IMR-90 (cell line): Measurements from ENCODE around the gene FOXN4. TPM values are rescaled to one million over a fixed set of nuclear protein-coding genes. Genes with fewer than 3 reads are reported as not detected.

Experiments
- ATAC-seq: fragments of 200-7000 bp; cut with Tn5 transposase; 2 replicates; pipeline ENCODE4 v1.9.1; 2020; ENCODE audit warnings: low read depth, mild to moderate bottlenecking, moderate library complexity
- BruUV-seq: library from RNA; stranded (reverse); fragments of 400-500 nt; replicated peaks from 2 replicates; lab custom pipeline; 2021; lab: Mats Ljungman, UMichigan
- CTCF ChIA-PET: fragments of 300-600 bp; formaldehyde crosslinking; extraction: SDS; loops from one replicate; lab custom pipeline; 2021; ENCODE audit warnings: antibody characterized with exemption; lab: Yijun Ruan, JAX
- POLR2A ChIA-PET: fragments of 300-600 bp; sonication (Branson Sonifier 250); formaldehyde crosslinking; loops from one replicate; lab custom pipeline; 2022; ENCODE audit warnings: antibody characterized with exemption; ENCODE audit not compliant: unreplicated experiment; lab: Charles Lee
- DNase-seq: peaks from one replicate; pipeline ENCODE4 v3.0.0; 2013
- H2AFZ ChIP-seq: replicated peaks from 2 replicates; pipeline ENCODE3; 2013; ENCODE audit warnings: low read length, mild to moderate bottlenecking; ENCODE audit not compliant: poor library complexity
- H2AK5ac ChIP-seq: 2 replicates; pipeline ENCODE4 v1.6.1; 2013; ENCODE audit warnings: low read depth, low read length, inconsistent platforms
- H2AK9ac ChIP-seq: replicated peaks from 2 replicates; pipeline ENCODE3; 2013; ENCODE audit warnings: mild to moderate bottlenecking, low read depth, low read length, moderate library complexity; ENCODE audit not compliant: poor library complexity
- H2BK120ac ChIP-seq: 2 replicates; pipeline ENCODE4 v1.6.1; 2013; ENCODE audit warnings: low read depth, low read length, inconsistent platforms
- H2BK15ac ChIP-seq: 3 replicates; pipeline ENCODE4 v1.6.1; 2013; ENCODE audit warnings: low read depth, low read length, inconsistent platforms
- H2BK20ac ChIP-seq: 2 replicates; pipeline ENCODE4 v1.6.1; 2013; ENCODE audit warnings: low read depth, mild to moderate bottlenecking, inconsistent platforms, low read length, moderate library complexity
- H2BK5ac ChIP-seq: 2 replicates; pipeline ENCODE4 v1.6.1; 2013; ENCODE audit warnings: mild to moderate bottlenecking, low read depth, low read length, inconsistent platforms; ENCODE audit not compliant: poor library complexity, severe bottlenecking
- H3K14ac ChIP-seq: replicated peaks from 2 replicates; pipeline ENCODE4 v1.6.1; 2013; ENCODE audit warnings: low read depth, low read length, inconsistent platforms
- H3K18ac ChIP-seq: 2 replicates; pipeline ENCODE4 v1.6.1; 2013; ENCODE audit warnings: low read depth, low read length, control low read depth
- H3K23ac ChIP-seq: 2 replicates; pipeline ENCODE4 v1.6.1; 2013; ENCODE audit warnings: low read depth, low read length, inconsistent platforms
- H3K27ac ChIP-seq: 2 replicates; pipeline ENCODE4 v1.5.1; 2013; ENCODE audit warnings: mild to moderate bottlenecking, control low read depth, low read length; ENCODE audit not compliant: insufficient read depth
- H3K27me3 ChIP-seq: 2 replicates; pipeline ENCODE4 v1.6.1; 2013; ENCODE audit warnings: low read length; ENCODE audit not compliant: control insufficient read depth, insufficient read depth
- H3K36me3 ChIP-seq: 2 replicates; pipeline ENCODE4 v1.6.1; 2013; ENCODE audit warnings: low read length, mixed read lengths; ENCODE audit not compliant: control insufficient read depth, insufficient read depth
- H3K4ac ChIP-seq: 2 replicates; pipeline ENCODE4 v1.6.1; 2013; ENCODE audit warnings: low read depth, low read length, inconsistent platforms
- H3K4me1 ChIP-seq: 2 replicates; pipeline ENCODE4 v1.6.1; 2013; ENCODE audit warnings: low read length, mixed read lengths; ENCODE audit not compliant: control insufficient read depth, insufficient read depth
- H3K4me2 ChIP-seq: 2 replicates; pipeline ENCODE4 v1.6.1; 2013; ENCODE audit warnings: low read depth, mild to moderate bottlenecking, control low read depth, low read length, moderate library complexity
- H3K4me3 ChIP-seq: 2 replicates; pipeline ENCODE4 v1.5.1; 2013; ENCODE audit warnings: low read depth, mild to moderate bottlenecking, control low read depth, low read length, moderate library complexity; ENCODE audit not compliant: insufficient read depth
- H3K56ac ChIP-seq: 2 replicates; pipeline ENCODE4 v1.6.1; 2013; ENCODE audit warnings: low read length, inconsistent platforms; ENCODE audit not compliant: insufficient read depth; ENCODE audit errors: extremely low read depth
- H3K79me1 ChIP-seq, 2 experiments: 2 replicates each; pipeline ENCODE4 v1.6.1; 2013; ENCODE audit warnings: low read length in 2 of 2, inconsistent platforms in 1 of 2, low read depth in 1 of 2
- H3K9ac ChIP-seq: 2 replicates; pipeline ENCODE4 v1.6.1; 2013; ENCODE audit warnings: low read depth, low read length, control low read depth
- H3K9me1 ChIP-seq: 2 replicates; pipeline ENCODE4 v1.6.1; 2013; ENCODE audit warnings: low read length, inconsistent platforms; ENCODE audit not compliant: insufficient read depth
- H3K9me3 ChIP-seq: 2 replicates; pipeline ENCODE4 v1.6.1; 2013; ENCODE audit warnings: low read length; ENCODE audit not compliant: control insufficient read depth, insufficient read depth
- H4K20me1 ChIP-seq: 2 replicates; pipeline ENCODE4 v1.6.1; 2013; ENCODE audit warnings: low read length, inconsistent platforms; ENCODE audit not compliant: insufficient read depth
- H4K5ac ChIP-seq: 2 replicates; pipeline ENCODE4 v1.6.1; 2013; ENCODE audit warnings: mild to moderate bottlenecking, low read depth, low read length, control low read depth
- H4K8ac ChIP-seq, 2 experiments: 2 replicates each; pipeline ENCODE4 v1.6.1; 2013; ENCODE audit warnings: low read depth in 2 of 2, low read length in 2 of 2, control low read depth in 1 of 2, inconsistent platforms in 1 of 2
- H4K91ac ChIP-seq: 2 replicates; pipeline ENCODE4 v1.6.1; 2013; ENCODE audit warnings: low read depth, low read length, inconsistent platforms; ENCODE audit not compliant: insufficient read depth
- CEBPB ChIP-seq: IDR thresholded peaks from 2 replicates; pipeline ENCODE4 v1.6.1; 2012; ENCODE audit warnings: low read depth, low read length, improper control_type of control experiment
- CHD1 ChIP-seq: IDR thresholded peaks from 2 replicates; pipeline ENCODE4 v1.6.1; 2012; ENCODE audit warnings: low read depth, low read length, improper control_type of control experiment
- FOS ChIP-seq: fragments of 150-350 bp; IDR thresholded peaks from 2 replicates; pipeline ENCODE4 v1.6.1; 2016; ENCODE audit warnings: low read depth, low read length
- MAFK ChIP-seq: IDR thresholded peaks from 2 replicates; pipeline ENCODE4 v1.6.1; 2012; ENCODE audit warnings: low read depth, low read length, improper control_type of control experiment
- MAZ ChIP-seq: IDR thresholded peaks from 2 replicates; pipeline ENCODE4 v1.6.1; 2012; ENCODE audit warnings: low read depth, mild to moderate bottlenecking, low read length, improper control_type of control experiment, moderate library complexity, borderline replicate concordance
- MXI1 ChIP-seq: IDR thresholded peaks from 2 replicates; pipeline ENCODE4 v1.6.1; 2012; ENCODE audit warnings: low read depth, mild to moderate bottlenecking, low read length, moderate library complexity, borderline replicate concordance
- NFE2L2 ChIP-seq: fragments of 150-350 bp; IDR thresholded peaks from 2 replicates; pipeline ENCODE4 v1.6.1; 2016; ENCODE audit warnings: low read depth, mild to moderate bottlenecking, low read length
- POLR2A ChIP-seq: IDR thresholded peaks from 2 replicates; pipeline ENCODE4 v1.6.1; 2012; ENCODE audit warnings: mild to moderate bottlenecking, low read depth, low read length
- RCOR1 ChIP-seq: IDR thresholded peaks from 2 replicates; pipeline ENCODE4 v1.6.1; 2012; ENCODE audit warnings: mild to moderate bottlenecking, low read length, improper control_type of control experiment; ENCODE audit not compliant: insufficient replicate concordance
- RFX5 ChIP-seq: IDR thresholded peaks from 2 replicates; pipeline ENCODE4 v1.8.0; 2012; ENCODE audit warnings: low read depth, mild to moderate bottlenecking, low read length, moderate library complexity
- WGBS, 2 experiments: methylation state at CpG; one replicate each; pipeline versions ENCODE4 v1.1.5 to v1.1.7; 2013; ENCODE audit warnings: missing lambda C conversion rate in 2 of 2; ENCODE audit not compliant: insufficient read length in 1 of 2; ENCODE audit errors: extremely low coverage in 2 of 2; 5-methylcytosine and 5-hydroxymethylcytosine counted together
- dilution Hi-C: fragments of 300-500 bp; cut with HindIII; formaldehyde crosslinking; loops from one replicate; pipeline ENCODE4 v1.14.3; 2018; ENCODE audit warnings: low sequenced_read_pairs; ENCODE audit not compliant: unreplicated experiment
- in situ Hi-C: fragments of 300-500 bp; cut with MboI; formaldehyde crosslinking; loops from 3 replicates; pipeline ENCODE4 v1.14.3; 2019; ENCODE audit warnings: low sequenced_read_pairs, inconsistent platforms, mixed read lengths
- intact Hi-C: fragments of 100-400 bp; cut with micrococcal nuclease; formaldehyde crosslinking; loops from 2 replicates; pipeline ENCODE4 v1.10.0; 2022
- polyA plus RNA-seq, 3 experiments: library from polyadenylated mRNA; depleted of rRNA; stranded (reverse); fragments of >200 nt; gene quantifications; 2 replicates each; pipeline ENCODE4 v1.2.3, GENCODE V29; 2012; ENCODE audit warnings: low replicate concordance in 1 of 3
- total RNA-seq: library from RNA; depleted of rRNA; stranded (reverse); fragments of >200 nt; gene quantifications from 2 replicates; pipeline ENCODE4 v1.2.3, GENCODE V29; 2012
- TF ChIP-seq, protein P1 (sequence below): conservative IDR thresholded peaks from 2 replicates; pipeline ENCODE4 v1.5.1; 2012; ENCODE audit warnings: mild to moderate bottlenecking, low read depth, low read length, improper control_type of control experiment
- TF ChIP-seq, protein P2 (sequence below): fragments of 150-350 bp; IDR thresholded peaks from 2 replicates; pipeline ENCODE4 v1.6.1; 2016; ENCODE audit warnings: low read depth, mild to moderate bottlenecking, low read length, moderate library complexity, borderline replicate concordance
- TF ChIP-seq, protein P3 (sequence below): fragments of 150-350 bp; IDR thresholded peaks from 2 replicates; pipeline ENCODE4 v1.6.1; 2017; ENCODE audit warnings: mild to moderate bottlenecking, antibody characterized with exemption, low read length, low read depth

Gene FOXN4
- total and polyA plus RNA-seq, 2 of the 4 experiments (the other 2 are of a cell fraction), result not detected

DNA sequence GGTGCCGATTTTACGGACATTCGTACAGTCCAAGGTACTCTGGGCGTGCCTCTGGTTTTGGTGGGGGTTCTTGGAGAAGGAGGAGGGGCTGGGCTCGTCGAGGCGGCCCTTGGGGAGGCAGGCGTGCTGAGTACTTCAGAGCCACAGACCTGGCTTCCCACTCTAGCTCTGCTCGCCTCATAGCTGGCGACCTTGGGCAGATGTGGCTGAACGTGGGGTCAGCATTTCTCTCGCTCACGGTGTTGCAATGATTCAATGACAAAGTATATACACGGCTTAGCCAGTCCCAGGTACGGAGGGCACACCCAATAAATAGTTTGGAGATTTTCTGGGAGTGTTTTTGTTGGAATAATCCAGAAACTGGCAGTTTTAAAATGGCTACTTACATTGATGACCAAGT lies 75.1 kb downstream of the FOXN4 start:
- BruUV-seq, result no TSS peak
- in situ Hi-C loops, result no loop called here
- intact Hi-C loops, result no loop called here

More for the DNA sequence above, 75.1 kb downstream of the FOXN4 start:
- no peaks in the 10 kb centered on the region for H3K4me1 ChIP-seq
- H3K79me1 ChIP-seq, result no peaks in the 10 kb centered on the region
- no peak overlapping the region for H4K91ac ChIP-seq
- H2BK5ac ChIP-seq, result no peak overlapping the region
- no peak overlapping the region for H2AK5ac ChIP-seq
- CTCF ChIA-PET, result no interaction called here
- no peak overlapping the region for H2BK20ac ChIP-seq
- H3K14ac ChIP-seq, result no peak overlapping the region
- no peak overlapping the region for H3K4me3 ChIP-seq
- POLR2A ChIA-PET, result no interaction called here
- H4K20me1 ChIP-seq, result no peaks in the 10 kb centered on the region
- no peak overlapping the region for H3K18ac ChIP-seq
- no peaks in the 10 kb centered on the region for H3K9me3 ChIP-seq
- dilution Hi-C loops, result no loop called here
- no peak overlapping the region for H3K4ac ChIP-seq
- no peaks in the 10 kb centered on the region for H3K27me3 ChIP-seq
- no peak overlapping the region for H3K9ac ChIP-seq
- no peak overlapping the region for H2BK120ac ChIP-seq
- H2AFZ ChIP-seq, result no peak overlapping the region
- H3K56ac ChIP-seq, result no peak overlapping the region
- TF ChIP-seq CEBPB (no peak), CHD1 (no peak), NFE2L2 (no peak), RFX5 (no peak), RCOR1 (no peak), MXI1 (no peak), MAFK (no peak), FOS (no peak), POLR2A (no peak), MAZ (no peak)
- TF ChIP-seq, protein P1, sequence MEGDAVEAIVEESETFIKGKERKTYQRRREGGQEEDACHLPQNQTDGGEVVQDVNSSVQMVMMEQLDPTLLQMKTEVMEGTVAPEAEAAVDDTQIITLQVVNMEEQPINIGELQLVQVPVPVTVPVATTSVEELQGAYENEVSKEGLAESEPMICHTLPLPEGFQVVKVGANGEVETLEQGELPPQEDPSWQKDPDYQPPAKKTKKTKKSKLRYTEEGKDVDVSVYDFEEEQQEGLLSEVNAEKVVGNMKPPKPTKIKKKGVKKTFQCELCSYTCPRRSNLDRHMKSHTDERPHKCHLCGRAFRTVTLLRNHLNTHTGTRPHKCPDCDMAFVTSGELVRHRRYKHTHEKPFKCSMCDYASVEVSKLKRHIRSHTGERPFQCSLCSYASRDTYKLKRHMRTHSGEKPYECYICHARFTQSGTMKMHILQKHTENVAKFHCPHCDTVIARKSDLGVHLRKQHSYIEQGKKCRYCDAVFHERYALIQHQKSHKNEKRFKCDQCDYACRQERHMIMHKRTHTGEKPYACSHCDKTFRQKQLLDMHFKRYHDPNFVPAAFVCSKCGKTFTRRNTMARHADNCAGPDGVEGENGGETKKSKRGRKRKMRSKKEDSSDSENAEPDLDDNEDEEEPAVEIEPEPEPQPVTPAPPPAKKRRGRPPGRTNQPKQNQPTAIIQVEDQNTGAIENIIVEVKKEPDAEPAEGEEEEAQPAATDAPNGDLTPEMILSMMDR, result no peak
- TF ChIP-seq, protein P2, sequence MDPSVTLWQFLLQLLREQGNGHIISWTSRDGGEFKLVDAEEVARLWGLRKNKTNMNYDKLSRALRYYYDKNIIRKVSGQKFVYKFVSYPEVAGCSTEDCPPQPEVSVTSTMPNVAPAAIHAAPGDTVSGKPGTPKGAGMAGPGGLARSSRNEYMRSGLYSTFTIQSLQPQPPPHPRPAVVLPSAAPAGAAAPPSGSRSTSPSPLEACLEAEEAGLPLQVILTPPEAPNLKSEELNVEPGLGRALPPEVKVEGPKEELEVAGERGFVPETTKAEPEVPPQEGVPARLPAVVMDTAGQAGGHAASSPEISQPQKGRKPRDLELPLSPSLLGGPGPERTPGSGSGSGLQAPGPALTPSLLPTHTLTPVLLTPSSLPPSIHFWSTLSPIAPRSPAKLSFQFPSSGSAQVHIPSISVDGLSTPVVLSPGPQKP, result no peak
- TF ChIP-seq, protein P3, sequence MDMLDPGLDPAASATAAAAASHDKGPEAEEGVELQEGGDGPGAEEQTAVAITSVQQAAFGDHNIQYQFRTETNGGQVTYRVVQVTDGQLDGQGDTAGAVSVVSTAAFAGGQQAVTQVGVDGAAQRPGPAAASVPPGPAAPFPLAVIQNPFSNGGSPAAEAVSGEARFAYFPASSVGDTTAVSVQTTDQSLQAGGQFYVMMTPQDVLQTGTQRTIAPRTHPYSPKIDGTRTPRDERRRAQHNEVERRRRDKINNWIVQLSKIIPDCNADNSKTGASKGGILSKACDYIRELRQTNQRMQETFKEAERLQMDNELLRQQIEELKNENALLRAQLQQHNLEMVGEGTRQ, result no peak
- no peaks in the 10 kb centered on the region for H3K9me1 ChIP-seq
- peaks cover 4% of the 10 kb centered on the region; the same call in 1 of the 2 replicates for H3K36me3 ChIP-seq
- no peak overlapping the region for H2BK15ac ChIP-seq
- 81% methylated on average over 6 of the region's 15 CpGs; no CpG with 5 or more reads in 1 of the 2 experiments for WGBS, 2 experiments
- H4K5ac ChIP-seq, result no peak overlapping the region
- no peak for DNase-seq
- H3K27ac ChIP-seq, result no peak overlapping the region
- no peak overlapping the region for H2AK9ac ChIP-seq
- no peak overlapping the region for H3K4me2 ChIP-seq
- H4K8ac ChIP-seq, result no peak overlapping the region
- no peak for ATAC-seq
- H3K23ac ChIP-seq, result no peak overlapping the region
